Subcutaneous abdominal adipose tissue (tissue), 5 donors: ENCODE measurements around the gene CCNY.

ENCODE experiments used
- H3K27ac ChIP-seq: one replicate; pipeline ENCODE4 v1.7.0; 2013; ENCODE audit warnings: low read depth, mild to moderate bottlenecking, inconsistent platforms, low read length, moderate library complexity
- H3K27me3 ChIP-seq, 5 donors: one replicate each; pipeline ENCODE4 v1.7.0; 2013; ENCODE audit warnings: low read length in 5 of 5, inconsistent platforms in 1 of 5; ENCODE audit not compliant: control insufficient read depth in 5 of 5, insufficient read depth in 4 of 5
- H3K36me3 ChIP-seq, 5 donors: one replicate each; pipeline ENCODE4 v1.7.0; 2013; ENCODE audit warnings: low read length in 5 of 5; ENCODE audit not compliant: control insufficient read depth in 5 of 5, insufficient read depth in 5 of 5
- H3K4me1 ChIP-seq, 5 donors: one replicate each; pipeline ENCODE4 v1.7.0; 2013; ENCODE audit warnings: low read length in 5 of 5, mild to moderate bottlenecking in 3 of 5, moderate library complexity in 1 of 5; ENCODE audit not compliant: control insufficient read depth in 5 of 5, insufficient read depth in 5 of 5
- H3K4me3 ChIP-seq, 5 donors: one replicate each; pipeline ENCODE4 v1.7.0; 2013; ENCODE audit warnings: low read length in 5 of 5, low read depth in 1 of 5
- H3K9ac ChIP-seq, 5 donors: one replicate each; pipeline ENCODE4 v1.7.0; 2013; ENCODE audit warnings: low read length in 5 of 5, mild to moderate bottlenecking in 4 of 5, moderate library complexity in 3 of 5
- H3K9me3 ChIP-seq, 5 donors: one replicate each; pipeline ENCODE4 v1.7.0; 2013; ENCODE audit warnings: low read length in 5 of 5; ENCODE audit not compliant: control insufficient read depth in 5 of 5
- donor health status: healthy.
- donor health status: healthy.
- donor health status: healthy.
- donor health status: healthy.
- donor health status: healthy.

CCNY gene

DNA sequence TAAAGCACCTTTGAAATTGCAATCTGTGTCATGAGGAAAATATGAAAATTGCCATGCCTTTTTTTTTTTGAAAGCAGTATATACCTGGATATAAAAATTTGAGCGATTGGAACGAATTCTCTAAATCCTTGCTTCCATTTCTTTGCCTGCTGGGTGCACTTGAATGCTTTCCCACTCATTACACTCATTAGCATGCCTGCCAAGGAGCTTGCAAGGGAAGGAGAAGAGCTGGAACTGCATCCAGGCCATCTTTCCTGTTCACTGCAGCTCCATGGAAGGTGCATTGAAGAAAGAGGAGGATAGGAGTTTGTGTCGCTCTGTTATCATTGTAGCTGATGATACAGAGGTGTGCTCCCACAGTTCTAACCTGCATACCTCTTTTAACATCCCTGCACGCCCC lies 166.4 kb downstream of the CCNY start:
- no peak overlapping the region for H3K27ac ChIP-seq
- H3K4me1 ChIP-seq: no peaks in the 10 kb centered on the region
- H3K27me3 ChIP-seq: no peaks in the 10 kb centered on the region
- H3K4me3 ChIP-seq: no peak overlapping the region
- H3K36me3 ChIP-seq: peaks cover 0 to 7% (median 5%) of the 10 kb centered on the region in 5 donors
- H3K9me3 ChIP-seq: no peaks in the 10 kb centered on the region
- no peak overlapping the region for H3K9ac ChIP-seq

DNA sequence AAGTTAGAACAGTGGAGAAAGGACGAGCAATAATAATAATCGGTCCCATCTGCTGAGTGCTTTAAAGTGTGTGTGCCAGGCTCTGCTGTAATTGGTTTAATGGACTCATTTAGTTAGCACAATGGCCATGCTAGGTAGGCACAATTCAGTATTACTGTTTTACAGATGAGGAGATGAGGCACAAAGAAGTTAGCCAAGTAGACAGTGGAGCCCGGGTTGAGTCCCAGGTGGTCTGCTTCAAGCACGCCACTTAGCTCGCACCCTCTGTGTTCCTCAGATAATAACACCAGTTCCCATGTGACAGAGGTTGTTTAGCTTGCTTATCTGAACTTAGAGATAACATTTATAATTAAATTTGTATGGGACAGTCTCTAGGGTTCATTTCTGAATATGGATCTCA lies 167.3 kb downstream of the CCNY start:
- Histone ChIP-seq H3K4me1 (no peaks in the 10 kb centered on the region), H3K9ac (no peak overlapping the region), H3K4me3 (no peak overlapping the region), H3K9me3 (no peaks in the 10 kb centered on the region), H3K27ac (no peak overlapping the region), H3K36me3 (peaks cover 0 to 7% (median 5%) of the 10 kb centered on the region in 5 donors), H3K27me3 (no peaks in the 10 kb centered on the region)

DNA sequence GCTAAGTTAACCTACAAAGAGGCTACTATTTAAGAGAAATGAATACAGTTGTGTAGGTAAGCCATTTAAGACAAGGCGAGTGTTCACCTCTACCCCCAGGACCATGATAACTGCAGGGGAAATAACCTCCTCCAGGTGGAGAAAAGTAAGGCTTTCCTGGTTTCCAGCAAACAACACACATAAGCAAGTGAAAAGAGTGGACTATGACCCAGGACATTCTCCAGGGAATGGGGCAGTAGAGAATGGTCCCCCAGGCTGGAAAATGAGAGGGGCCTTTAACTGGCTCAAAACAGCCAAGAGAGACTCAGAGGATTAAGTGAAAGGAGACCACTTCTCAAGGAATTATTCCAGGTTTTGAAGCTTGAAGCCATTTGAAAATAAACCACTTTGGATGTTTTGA lies 167.8 kb downstream of the CCNY start:
- Histone ChIP-seq H3K27ac (no peak overlapping the region), H3K36me3 (peaks cover 0 to 7% (median 5%) of the 10 kb centered on the region in 5 donors), H3K9me3 (no peaks in the 10 kb centered on the region), H3K4me3 (no peak overlapping the region), H3K9ac (no peak overlapping the region), H3K27me3 (no peaks in the 10 kb centered on the region), H3K4me1 (no peaks in the 10 kb centered on the region)

DNA sequence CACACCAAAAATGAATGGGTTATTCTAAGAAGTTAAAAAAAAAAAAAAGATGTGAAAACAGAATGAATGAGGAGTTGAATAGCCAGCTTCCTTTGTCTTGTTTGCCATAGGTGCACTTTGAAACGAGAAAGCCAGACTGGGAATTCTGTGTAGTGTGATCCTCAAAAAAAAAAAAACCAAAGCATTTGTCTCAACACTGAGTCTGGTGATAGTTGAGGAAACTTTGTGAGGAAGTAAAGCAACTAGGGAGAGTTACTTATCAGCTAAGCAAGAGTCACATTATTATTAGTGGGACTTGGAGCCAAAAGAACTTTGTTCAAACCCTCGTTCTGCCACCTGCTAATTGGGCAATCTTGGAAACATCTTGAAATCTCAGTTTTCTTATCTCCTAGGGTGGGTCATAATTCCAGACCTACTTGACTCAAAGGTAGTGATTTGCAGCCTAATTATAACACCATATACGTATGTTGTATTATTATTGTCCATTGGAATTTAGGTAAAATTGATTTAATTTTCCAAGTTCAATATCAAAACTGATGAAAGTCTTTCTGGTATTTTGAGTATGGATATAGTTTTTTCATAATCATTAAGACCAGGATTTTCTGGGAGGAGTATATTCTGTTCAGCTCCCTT lies 169.0 kb downstream of the CCNY start:
- Histone ChIP-seq H3K4me3 (no peak overlapping the region), H3K9ac (no peak overlapping the region), H3K27me3 (no peaks in the 10 kb centered on the region), H3K9me3 (no peaks in the 10 kb centered on the region), H3K4me1 (no peaks in the 10 kb centered on the region), H3K27ac (no peak overlapping the region), H3K36me3 (peaks cover 0 to 7% (median 5%) of the 10 kb centered on the region in 5 donors)

DNA sequence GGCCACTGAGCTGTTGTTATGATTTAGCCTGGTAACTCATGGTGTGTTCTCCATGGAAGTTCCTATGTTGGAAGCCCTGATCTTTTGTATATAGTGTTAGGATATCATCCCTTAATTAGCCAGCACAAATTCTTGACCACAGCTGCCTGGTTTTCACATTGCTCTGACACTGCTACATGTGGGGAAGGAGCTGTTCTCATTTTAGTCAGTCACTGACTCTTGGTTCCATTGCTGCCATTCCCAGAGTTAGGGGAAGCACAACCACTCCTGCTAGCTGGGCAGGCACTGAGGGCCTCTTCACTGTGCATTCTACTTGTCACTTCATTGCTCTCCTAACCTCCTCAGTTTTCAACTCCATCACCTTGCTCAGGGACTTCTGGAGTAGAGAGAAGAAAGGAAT lies 170.4 kb downstream of the CCNY start:
- no peak overlapping the region for H3K4me3 ChIP-seq
- no peak overlapping the region for H3K9ac ChIP-seq
- H3K9me3 ChIP-seq: no peaks in the 10 kb centered on the region
- H3K27ac ChIP-seq: no peak overlapping the region
- H3K27me3 ChIP-seq: no peaks in the 10 kb centered on the region
- no peaks in the 10 kb centered on the region for H3K4me1 ChIP-seq
- peaks cover 0 to 15% (median 10%) of the 10 kb centered on the region in 5 donors for H3K36me3 ChIP-seq

DNA sequence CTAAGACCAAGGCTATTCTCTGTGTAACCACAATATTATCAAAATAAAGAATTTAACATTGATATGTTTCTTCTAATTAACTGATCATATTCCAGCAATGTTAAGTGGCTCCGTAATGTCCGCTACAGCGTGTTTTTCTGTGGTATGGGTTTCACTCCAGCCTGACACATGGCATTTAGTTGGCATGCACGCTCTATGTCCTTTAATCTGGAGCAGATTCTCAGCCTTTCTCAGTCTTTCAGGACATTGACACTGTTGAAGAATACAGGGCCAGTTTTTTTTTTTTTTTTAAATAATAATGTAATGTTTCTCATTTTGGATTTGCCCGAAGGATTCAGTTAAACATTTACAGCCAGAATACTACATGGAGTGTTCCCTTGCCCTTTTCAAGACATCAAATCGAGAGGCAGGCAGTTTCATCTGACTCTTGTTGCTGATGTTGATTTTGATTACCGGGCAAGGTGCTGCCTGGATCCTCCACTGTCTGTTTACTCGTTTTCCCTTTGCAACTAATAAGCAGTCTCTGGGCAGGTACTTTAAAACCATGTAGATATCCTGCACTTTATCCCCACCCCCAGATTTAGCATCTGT lies 171.3 kb downstream of the CCNY start:
- no peak overlapping the region for H3K4me3 ChIP-seq
- H3K27ac ChIP-seq: no peak overlapping the region
- H3K27me3 ChIP-seq: no peaks in the 10 kb centered on the region
- H3K36me3 ChIP-seq: peaks cover 0 to 14% (median 10%) of the 10 kb centered on the region in 5 donors
- no peak overlapping the region for H3K9ac ChIP-seq
- H3K4me1 ChIP-seq: no peaks in the 10 kb centered on the region
- H3K9me3 ChIP-seq: no peaks in the 10 kb centered on the region

DNA sequence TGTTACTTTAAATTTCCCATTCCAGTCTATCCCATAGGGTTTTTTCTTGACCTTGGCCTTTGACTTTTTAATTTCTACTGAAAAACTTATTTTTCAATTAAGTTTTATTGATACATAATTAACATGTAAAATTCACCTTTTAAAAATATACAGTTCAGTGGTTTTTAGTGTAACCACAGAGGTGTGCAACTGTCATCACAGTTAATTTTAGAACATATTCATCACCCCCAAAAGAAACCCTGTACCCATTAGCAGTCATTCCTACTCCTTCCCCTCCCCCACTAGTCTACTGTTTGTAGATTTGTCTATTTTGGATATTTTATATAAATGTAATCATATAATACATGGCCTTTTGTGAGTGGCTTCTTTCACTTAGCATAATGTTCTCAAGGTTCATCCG lies 172.3 kb downstream of the CCNY start:
- Histone ChIP-seq H3K9me3 (no peaks in the 10 kb centered on the region), H3K4me1 (no peaks in the 10 kb centered on the region), H3K27me3 (no peaks in the 10 kb centered on the region), H3K36me3 (peaks cover 0 to 9% (median 4%) of the 10 kb centered on the region in 5 donors), H3K27ac (no peak overlapping the region), H3K4me3 (no peak overlapping the region), H3K9ac (no peak overlapping the region)

DNA sequence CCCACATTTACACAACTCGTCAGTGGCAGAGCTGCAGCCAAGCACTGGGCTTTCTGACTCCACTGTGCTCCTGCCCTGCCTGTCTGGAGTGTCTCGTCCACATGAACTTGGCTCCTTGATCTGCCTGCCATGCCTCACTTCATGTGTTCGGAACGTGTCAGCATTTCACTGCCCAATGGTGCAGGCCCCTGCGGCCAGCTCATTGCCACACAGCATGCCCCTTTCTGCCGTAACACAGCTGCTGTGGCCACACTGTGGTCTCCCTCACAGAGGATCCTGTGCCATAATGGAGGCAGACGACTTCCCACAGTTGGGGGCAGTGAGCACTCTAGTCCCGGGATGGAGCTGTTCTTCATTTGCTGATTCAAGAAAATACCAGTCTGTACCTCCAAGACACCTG lies 174.6 kb downstream of the CCNY start:
- Histone ChIP-seq H3K4me1 (peaks cover 0 to 5% (median 0%) of the 10 kb centered on the region in 5 donors), H3K27ac (no peak overlapping the region), H3K4me3 (no peak overlapping the region), H3K27me3 (no peaks in the 10 kb centered on the region), H3K36me3 (peaks cover 0 to 9% (median 4%) of the 10 kb centered on the region in 5 donors), H3K9me3 (no peaks in the 10 kb centered on the region), H3K9ac (no peak overlapping the region)

DNA sequence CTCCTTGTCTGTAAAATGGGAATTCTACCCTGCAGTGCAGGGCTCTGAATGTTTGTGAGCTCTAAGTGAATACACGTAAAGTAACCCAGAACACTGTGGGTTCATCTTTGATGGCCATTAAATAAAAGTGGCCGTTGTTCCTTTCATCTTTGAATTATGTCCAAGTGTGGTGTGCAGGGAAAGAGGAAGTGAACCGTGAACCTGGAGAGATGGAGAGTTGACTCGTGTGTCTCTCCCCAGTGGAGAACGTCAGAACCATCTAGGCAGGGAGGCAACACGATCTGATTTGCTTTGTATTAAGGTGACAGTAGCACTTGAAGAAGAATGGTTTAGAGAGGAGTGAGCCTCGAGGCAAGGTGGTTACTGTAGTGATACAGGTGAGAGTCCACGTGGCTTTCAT lies 175.3 kb downstream of the CCNY start:
- Histone ChIP-seq H3K9me3 (no peaks in the 10 kb centered on the region), H3K4me3 (no peak overlapping the region), H3K27ac (no peak overlapping the region), H3K27me3 (no peaks in the 10 kb centered on the region), H3K9ac (no peak overlapping the region), H3K36me3 (peaks cover 0 to 9% (median 4%) of the 10 kb centered on the region in 5 donors), H3K4me1 (peaks cover 0 to 10% (median 0%) of the 10 kb centered on the region in 5 donors)

DNA sequence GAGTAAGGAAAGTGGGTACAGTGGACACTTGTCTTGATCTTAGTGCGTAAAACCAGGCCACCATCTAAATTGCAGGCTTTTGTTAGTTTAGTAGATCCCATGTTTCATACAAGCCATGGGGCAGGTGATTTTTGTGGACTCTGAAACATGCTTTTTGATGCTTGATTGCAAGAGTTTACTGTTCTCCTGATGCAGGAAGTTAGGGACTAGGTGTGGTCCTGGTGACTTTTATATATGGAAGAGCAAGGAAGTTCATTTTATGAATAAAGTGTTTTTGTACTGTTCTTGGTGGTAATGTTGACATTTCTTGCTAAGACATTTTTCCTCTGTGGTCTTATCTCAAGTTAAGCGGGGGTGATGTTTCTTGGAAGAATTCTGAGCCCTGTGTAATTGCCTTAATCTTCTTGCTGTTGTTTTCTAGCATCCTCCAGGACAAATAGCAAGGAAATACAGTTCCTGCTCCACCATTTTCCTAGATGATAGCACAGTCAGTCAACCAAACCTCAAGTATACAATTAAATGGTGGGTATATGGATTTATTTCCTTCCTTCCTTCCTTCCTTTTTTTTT lies 179.9 kb downstream of the CCNY start:
- Histone ChIP-seq H3K27me3 (no peaks in the 10 kb centered on the region), H3K9ac (no peak overlapping the region), H3K4me1 (peaks cover 0 to 20% (median 2%) of the 10 kb centered on the region in 5 donors), H3K4me3 (no peak overlapping the region), H3K36me3 (peaks cover 0 to 3% (median under 1%) of the 10 kb centered on the region in 5 donors), H3K9me3 (no peaks in the 10 kb centered on the region), H3K27ac (no peak overlapping the region)
